HepG2 (cell line): ENCODE measurements around the gene MAPK8IP3. TPM values are rescaled to one million over a fixed set of nuclear protein-coding genes. Genes with fewer than 3 reads are reported as not detected.
A peak's percentile ranks its signal among the peaks of the same experiment; 100 is the strongest.

Experiments
- ATAD3A ChIP-seq: sonication (generic); formaldehyde crosslinking; IDR thresholded peaks from 2 replicates; pipeline ENCODE4 v1.4.0; 2020; ENCODE audit warnings: missing genetic modification reagents
- CHD2 ChIP-seq: IDR thresholded peaks from 2 replicates; pipeline ENCODE4 v1.6.1; 2011; ENCODE audit warnings: low read depth, low read length, improper control_type of control experiment
- E2F2 ChIP-seq: sonication (generic); formaldehyde crosslinking; IDR thresholded peaks from 2 replicates; pipeline ENCODE4 v1.4.0; 2020; ENCODE audit warnings: missing genetic modification reagents, borderline replicate concordance
- E2F5 ChIP-seq: sonication (generic); formaldehyde crosslinking; conservative IDR thresholded peaks from 2 replicates; pipeline ENCODE4 v1.4.0; 2020; ENCODE audit warnings: missing genetic modification reagents
- GMEB1 ChIP-seq: sonication (generic); formaldehyde crosslinking; IDR thresholded peaks from 2 replicates; pipeline ENCODE4 v1.5.1; 2020; ENCODE audit warnings: missing genetic modification reagents, mild to moderate bottlenecking, borderline replicate concordance
- HCFC1 ChIP-seq: fragments of 150-350 bp; IDR thresholded peaks from 2 replicates; pipeline ENCODE4 v1.6.1; 2014; ENCODE audit warnings: low read depth, low read length
- HINFP ChIP-seq: sonication (generic); formaldehyde crosslinking; IDR thresholded peaks from 2 replicates; pipeline ENCODE4 v1.4.0; 2020; ENCODE audit warnings: low read depth, mild to moderate bottlenecking, missing genetic modification reagents
- KDM3A ChIP-seq: IDR thresholded peaks from 2 replicates; pipeline ENCODE4 v1.6.1; 2018; ENCODE audit warnings: low read depth, missing compliant biosample characterization
- KLF15 ChIP-seq: sonication (generic); formaldehyde crosslinking; IDR thresholded peaks from 2 replicates; pipeline ENCODE4 v1.8.1; 2023; ENCODE audit warnings: borderline replicate concordance, mild to moderate bottlenecking, inconsistent platforms, missing genetic modification reagents, mixed read lengths
- TIGD3 ChIP-seq: sonication (generic); formaldehyde crosslinking; IDR thresholded peaks from 2 replicates; pipeline ENCODE4 v1.5.1; 2020; ENCODE audit warnings: mild to moderate bottlenecking, missing genetic modification reagents, borderline replicate concordance
- ZNF513 ChIP-seq: sonication (generic); formaldehyde crosslinking; conservative IDR thresholded peaks from 2 replicates; pipeline ENCODE4 v1.5.0; 2020; ENCODE audit warnings: missing genetic modification reagents
- ZNF572 ChIP-seq: sonication (generic); formaldehyde crosslinking; IDR thresholded peaks from 2 replicates; pipeline ENCODE4 v1.5.1; 2020; ENCODE audit warnings: mild to moderate bottlenecking, missing genetic modification reagents
- ZNF646 ChIP-seq: sonication (generic); formaldehyde crosslinking; IDR thresholded peaks from 2 replicates; pipeline ENCODE4 v1.9.0; 2021; ENCODE audit warnings: mild to moderate bottlenecking, missing genetic modification reagents
- polyA plus RNA-seq, 8 experiments: library from polyadenylated mRNA; depleted of rRNA in 3 of 8; stranded (reverse) in 7 of 8; unstranded in 1 of 8; fragments of >200 nt; fragmentation: Illumina TruSeq in 4 of 8; extraction: Trizol in 4 of 8; gene quantifications; 2 replicates each; pipeline versions ENCODE4 v1.2.1 to v1.2.3, GENCODE V29; 2011 to 2016; ENCODE audit warnings: low read depth in 4 of 8, missing spikeins in 1 of 8, mixed read lengths in 1 of 8; ENCODE audit not compliant: insufficient read depth in 1 of 8
- total RNA-seq, 5 experiments: library from RNA; depleted of rRNA; stranded (reverse); fragments of >200 nt; fragmentation: Illumina TruSeq; extraction: Trizol; gene quantifications; 2 replicates each; pipeline ENCODE4 v1.2.3, GENCODE V29; 2016; ENCODE audit warnings: low read depth in 1 of 5

MAPK8IP3 gene
- total and polyA plus RNA-seq, 2 of the 13 experiments (the other 11 are each of a cell fraction or from before 2014, with no cell fraction given): 25.1 to 41.7 TPM

GRCh38 chr16:1678500-1679098 is 27.4 kb upstream of the MAPK8IP3 start (continued):
- TF ChIP-seq HINFP (CRISPR knock-in tag): no peak
- TF ChIP-seq ZNF646 (CRISPR knock-in tag): no peak
- TF ChIP-seq ZNF513: no peak
- TF ChIP-seq ATAD3A (CRISPR knock-in tag): no peak
- no peak for TF ChIP-seq E2F5
- no peak for TF ChIP-seq KLF15 (CRISPR knock-in tag)
- TF ChIP-seq ZNF572: no peak
- no peak for TF ChIP-seq CHD2
- TF ChIP-seq KDM3A (CRISPR knock-in tag): no peak
- 0 out of 2 replicates have a peak, but pooled peaks have one; percentile 23 for TF ChIP-seq GMEB1 (CRISPR knock-in tag)
- TF ChIP-seq TIGD3 (CRISPR knock-in tag): no peak
- no peak for TF ChIP-seq HCFC1
- no peak for TF ChIP-seq E2F2 (CRISPR knock-in tag)
